H9 (cell line): ENCODE data around the gene PRX. TPM values are rescaled to one million over a fixed set of nuclear protein-coding genes. Genes with fewer than 3 reads are reported as not detected.
A peak's percentile ranks its signal among the peaks of the same experiment; 100 is the strongest.

Experiments
- DNase-seq: peaks from one replicate; pipeline ENCODE4 v3.0.0-alpha.2; 2017
- H2AFZ ChIP-seq: one replicate; pipeline ENCODE4 v1.6.1; 2013; ENCODE audit warnings: mild to moderate bottlenecking, low read length, control low read depth, moderate library complexity
- H2AK5ac ChIP-seq: 2 replicates; pipeline ENCODE4 v1.6.1; 2013; ENCODE audit warnings: low read length, control low read depth, mixed read lengths; ENCODE audit not compliant: insufficient read length
- H2BK120ac ChIP-seq: one replicate; pipeline ENCODE4 v1.6.1; 2013; ENCODE audit warnings: low read depth, mild to moderate bottlenecking, low read length, control low read depth, inconsistent platforms; ENCODE audit not compliant: poor library complexity, severe bottlenecking
- H2BK12ac ChIP-seq: 2 replicates; pipeline ENCODE4 v1.6.1; 2013; ENCODE audit warnings: low read length, control low read depth, mixed read lengths, low read depth; ENCODE audit not compliant: insufficient read length
- H2BK15ac ChIP-seq: 2 replicates; pipeline ENCODE4 v1.6.1; 2013; ENCODE audit warnings: low read depth, low read length, control low read depth
- H2BK20ac ChIP-seq: one replicate; pipeline ENCODE4 v1.6.1; 2013; ENCODE audit warnings: low read depth, mild to moderate bottlenecking, low read length, control low read depth, inconsistent platforms; ENCODE audit not compliant: poor library complexity, severe bottlenecking
- H2BK5ac ChIP-seq: 2 replicates; pipeline ENCODE4 v1.6.1; 2013; ENCODE audit warnings: low read length, control low read depth, mixed read lengths; ENCODE audit not compliant: insufficient read length
- H3K14ac ChIP-seq: 2 replicates; pipeline ENCODE4 v1.6.1; 2013; ENCODE audit warnings: low read length, control low read depth; ENCODE audit not compliant: insufficient read depth
- H3K18ac ChIP-seq: 2 replicates; pipeline ENCODE4 v1.6.1; 2013; ENCODE audit warnings: low read depth, mild to moderate bottlenecking, mixed read lengths, low read length, control low read depth; ENCODE audit not compliant: insufficient read length
- H3K23ac ChIP-seq: 2 replicates; pipeline ENCODE4 v1.6.1; 2013; ENCODE audit warnings: low read length, control low read depth, mixed read lengths, low read depth; ENCODE audit not compliant: insufficient read length
- H3K23me2 ChIP-seq: 2 replicates; pipeline ENCODE4 v1.6.1; 2013; ENCODE audit warnings: low read depth, mild to moderate bottlenecking, mixed read lengths, low read length, control low read depth; ENCODE audit not compliant: insufficient read length, poor library complexity, severe bottlenecking
- H3K27ac ChIP-seq: 2 replicates; pipeline ENCODE4 v1.5.1; 2013; ENCODE audit warnings: low read length, control low read depth, mixed read lengths, low read depth; ENCODE audit not compliant: insufficient read length
- H3K27me3 ChIP-seq: 2 replicates; pipeline ENCODE4 v1.6.1; 2013; ENCODE audit warnings: low read length, control low read depth, inconsistent platforms; ENCODE audit not compliant: insufficient read depth
- H3K4ac ChIP-seq: 2 replicates; pipeline ENCODE4 v1.6.1; 2013; ENCODE audit warnings: low read depth, mild to moderate bottlenecking, control low read depth, inconsistent platforms, low read length, moderate library complexity
- H3K4me1 ChIP-seq: 2 replicates; pipeline ENCODE4 v1.6.1; 2013; ENCODE audit warnings: low read length, control low read depth, inconsistent platforms; ENCODE audit not compliant: insufficient read depth
- H3K4me2 ChIP-seq: 2 replicates; pipeline ENCODE4 v1.6.1; 2013; ENCODE audit warnings: low read length, control low read depth, mixed read lengths; ENCODE audit not compliant: insufficient read length, insufficient read depth
- H3K56ac ChIP-seq: 2 replicates; pipeline ENCODE4 v1.6.1; 2013; ENCODE audit warnings: low read depth, mild to moderate bottlenecking, mixed read lengths, low read length, control low read depth; ENCODE audit not compliant: insufficient read length
- H3K79me1 ChIP-seq: 2 replicates; pipeline ENCODE4 v1.6.1; 2013; ENCODE audit warnings: low read depth, mild to moderate bottlenecking, moderate library complexity, low read length, control low read depth, inconsistent platforms; ENCODE audit not compliant: insufficient read depth, poor library complexity, severe bottlenecking
- H3K79me2 ChIP-seq: 2 replicates; pipeline ENCODE4 v1.6.1; 2013; ENCODE audit warnings: low read length, control low read depth, inconsistent platforms; ENCODE audit not compliant: insufficient read depth
- H3K9ac ChIP-seq: 2 replicates; pipeline ENCODE4 v1.6.1; 2013; ENCODE audit warnings: low read length, control low read depth, mixed read lengths; ENCODE audit not compliant: insufficient read length; ENCODE audit errors: extremely low read depth
- H3K9me3 ChIP-seq: one replicate; pipeline ENCODE4 v1.6.1; 2013; ENCODE audit warnings: low read depth, low read length, inconsistent platforms; ENCODE audit not compliant: control insufficient read depth
- H3T11ph ChIP-seq: one replicate; pipeline ENCODE4 v1.6.1; 2013; ENCODE audit warnings: mild to moderate bottlenecking, low read length, control low read depth, inconsistent platforms
- H4K20me1 ChIP-seq: one replicate; pipeline ENCODE4 v1.6.1; 2013; ENCODE audit not compliant: control insufficient read depth, insufficient read length, insufficient read depth
- H4K5ac ChIP-seq: 2 replicates; pipeline ENCODE4 v1.6.1; 2013; ENCODE audit warnings: low read depth, mild to moderate bottlenecking, mixed read lengths, low read length, control low read depth; ENCODE audit not compliant: insufficient read length
- H4K8ac ChIP-seq: replicated peaks from 2 replicates; pipeline ENCODE4 v1.6.1; 2013; ENCODE audit warnings: low read length, control low read depth, mixed read lengths, low read depth; ENCODE audit not compliant: insufficient read length
- H4K91ac ChIP-seq: 2 replicates; pipeline ENCODE4 v1.6.1; 2013; ENCODE audit warnings: low read depth, mild to moderate bottlenecking, moderate library complexity, mixed read lengths, low read length, control low read depth; ENCODE audit not compliant: insufficient read length
- H3K27ac Mint-ChIP-seq, 3 experiments: 2 replicates in 2 of 3; 3 replicates in 1 of 3; pipeline ENCODE4 v1.8.0; 2020 to 2021; ENCODE audit warnings: mixed read lengths in 3 of 3, mild to moderate bottlenecking in 1 of 3, moderate library complexity in 1 of 3
- H3K27me3 Mint-ChIP-seq: 2 replicates; pipeline ENCODE4 v1.8.0; 2021; ENCODE audit warnings: low read depth, mild to moderate bottlenecking, moderate library complexity, mixed read lengths
- H3K36me3 Mint-ChIP-seq, 3 experiments: 2 replicates in 2 of 3; 3 replicates in 1 of 3; pipeline ENCODE4 v1.8.0; 2020 to 2021; ENCODE audit warnings: low read depth in 3 of 3, mixed read lengths in 3 of 3; ENCODE audit not compliant: insufficient read depth in 1 of 3
- H3K4me1 Mint-ChIP-seq, 2 experiments: 2 replicates each; pipeline ENCODE4 v1.8.0; 2020; ENCODE audit warnings: mixed read lengths in 2 of 2
- H3K4me3 Mint-ChIP-seq, 2 experiments: 2 replicates in 1 of 2; 3 replicates in 1 of 2; pipeline ENCODE4 v1.8.0; 2020 to 2021; ENCODE audit warnings: mild to moderate bottlenecking in 2 of 2, mixed read lengths in 2 of 2, moderate library complexity in 1 of 2
- H3K9me3 Mint-ChIP-seq, 2 experiments: 2 replicates in 1 of 2; 3 replicates in 1 of 2; pipeline ENCODE4 v1.8.0; 2020; ENCODE audit warnings: mild to moderate bottlenecking in 2 of 2, mixed read lengths in 2 of 2, moderate library complexity in 1 of 2
- WGBS: extraction: QIAGEN DNeasy Blood & Tissue Kit; methylation state at CpG from one replicate; pipeline ENCODE4 v1.1.7; 2013; ENCODE audit warnings: missing lambda C conversion rate, low lambda C conversion rate, mixed read lengths; ENCODE audit not compliant: insufficient read length; ENCODE audit errors: extremely low coverage; 5-methylcytosine and 5-hydroxymethylcytosine counted together
- total RNA-seq: library from RNA; stranded (reverse); gene quantifications from 2 replicates; pipeline ENCODE4 v1.2.1, GENCODE V29; 2021
- TF ChIP-seq, protein P1 (sequence below): fragments of 200-600 bp; sonication (generic); conservative IDR thresholded peaks from 3 replicates; pipeline ENCODE4 v1.8.0; 2021; ENCODE audit warnings: antibody characterized with exemption, mild to moderate bottlenecking

PRX gene
- total RNA-seq, 1 experiment from 2014 or later = 4.0 TPM

DNA sequence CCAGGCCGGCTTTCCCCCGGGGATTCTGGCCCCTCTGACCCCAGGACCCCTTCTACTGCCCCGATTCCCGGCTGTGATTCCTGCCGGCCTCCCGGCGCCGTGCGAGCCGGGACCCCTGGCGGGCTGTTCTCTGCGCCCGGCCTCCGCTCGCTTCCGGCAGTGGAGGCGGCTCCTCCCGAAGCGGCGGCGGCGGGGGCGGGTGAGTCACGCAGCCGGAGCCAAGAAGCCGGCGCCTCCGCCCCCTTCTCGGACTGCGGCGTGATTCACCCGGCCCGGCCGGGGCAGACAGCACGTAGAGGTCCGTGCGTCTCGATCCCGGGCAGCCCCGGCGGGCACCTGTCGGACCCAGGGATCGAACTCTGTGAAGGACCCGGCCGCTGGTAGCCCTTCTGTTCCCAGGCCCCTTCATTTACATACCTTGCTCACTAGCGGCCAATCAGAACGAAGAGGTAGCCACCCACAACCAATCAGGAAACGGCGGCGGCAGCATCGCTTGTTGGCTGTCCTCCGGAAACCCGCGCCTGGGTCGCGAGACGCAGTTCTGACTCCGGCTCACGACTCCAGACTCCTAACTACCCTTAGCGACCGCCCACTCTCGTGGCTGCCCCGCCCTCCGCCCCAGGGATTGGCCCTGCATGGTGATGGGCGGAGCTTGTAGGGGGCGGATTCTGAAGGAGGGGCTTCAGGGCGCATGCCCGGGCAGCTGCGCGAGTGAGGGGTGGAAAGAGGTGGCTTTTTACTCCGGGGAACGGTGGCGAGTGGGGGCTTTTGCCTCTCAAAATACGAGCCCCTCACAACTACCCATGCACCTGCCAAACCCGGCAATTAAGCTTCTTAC, 12.5 kb upstream of the PRX start, which contains the start of gene SERTAD1:
Gene SERTAD1 (minus strand): TSS at position 543 of the 838 bp plus-strand sequence. CDS start 2,446 bp downstream, outside the sequence.
- Mint-ChIP-seq H3K4me1 (peaks cover 19% of the 10 kb centered on the region in 2 experiments), H3K36me3 (peaks cover 0 to 5% (median 4%) of the 10 kb centered on the region in 3 experiments; a peak in 3 of 7 replicates), H3K27me3 (no peaks in the 10 kb centered on the region), H3K9me3 (no peaks in the 10 kb centered on the region), H3K27ac (peak within 1 kb of the TSS; percentile 93 to 96 (median 95)), H3K4me3 (peak within 1 kb of the TSS; percentile 91 to 97)
- H4K5ac ChIP-seq = no peak within 1 kb of the TSS
- H3K27me3 ChIP-seq = no peaks in the 10 kb centered on the region
- no peak within 1 kb of the TSS for H4K91ac ChIP-seq
- H3K18ac ChIP-seq = peak within 1 kb of the TSS; percentile 64
- H3K9me3 ChIP-seq = no peaks in the 10 kb centered on the region
- H3K23ac ChIP-seq = no peak within 1 kb of the TSS
- H3K9ac ChIP-seq = peak within 1 kb of the TSS; percentile 60
- no peaks in the 10 kb centered on the region; the same call in 1 of the 2 replicates for H3K4me1 ChIP-seq
- H3K4ac ChIP-seq = no peak within 1 kb of the TSS
- H3K4me2 ChIP-seq = peak within 1 kb of the TSS; percentile 90
- DNase-seq = peak; percentile 100
- H2BK120ac ChIP-seq = no peak within 1 kb of the TSS
- H3K79me2 ChIP-seq = no peaks in the 10 kb centered on the region
- H4K20me1 ChIP-seq = no peaks in the 10 kb centered on the region
- peak within 1 kb of the TSS; percentile 13 for H2BK20ac ChIP-seq
- WGBS = no CpG with 5 or more reads among the region's 75 CpGs
- no peak within 1 kb of the TSS for H4K8ac ChIP-seq
- no peak within 1 kb of the TSS for H3K56ac ChIP-seq
- H2BK5ac ChIP-seq = no peak within 1 kb of the TSS
- H3K14ac ChIP-seq = peak within 1 kb of the TSS; percentile 74
- H3K79me1 ChIP-seq = no peaks in the 10 kb centered on the region
- TF ChIP-seq, protein P1, sequence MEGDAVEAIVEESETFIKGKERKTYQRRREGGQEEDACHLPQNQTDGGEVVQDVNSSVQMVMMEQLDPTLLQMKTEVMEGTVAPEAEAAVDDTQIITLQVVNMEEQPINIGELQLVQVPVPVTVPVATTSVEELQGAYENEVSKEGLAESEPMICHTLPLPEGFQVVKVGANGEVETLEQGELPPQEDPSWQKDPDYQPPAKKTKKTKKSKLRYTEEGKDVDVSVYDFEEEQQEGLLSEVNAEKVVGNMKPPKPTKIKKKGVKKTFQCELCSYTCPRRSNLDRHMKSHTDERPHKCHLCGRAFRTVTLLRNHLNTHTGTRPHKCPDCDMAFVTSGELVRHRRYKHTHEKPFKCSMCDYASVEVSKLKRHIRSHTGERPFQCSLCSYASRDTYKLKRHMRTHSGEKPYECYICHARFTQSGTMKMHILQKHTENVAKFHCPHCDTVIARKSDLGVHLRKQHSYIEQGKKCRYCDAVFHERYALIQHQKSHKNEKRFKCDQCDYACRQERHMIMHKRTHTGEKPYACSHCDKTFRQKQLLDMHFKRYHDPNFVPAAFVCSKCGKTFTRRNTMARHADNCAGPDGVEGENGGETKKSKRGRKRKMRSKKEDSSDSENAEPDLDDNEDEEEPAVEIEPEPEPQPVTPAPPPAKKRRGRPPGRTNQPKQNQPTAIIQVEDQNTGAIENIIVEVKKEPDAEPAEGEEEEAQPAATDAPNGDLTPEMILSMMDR = peak; percentile 91
- H3K23me2 ChIP-seq = peaks cover 16% of the 10 kb centered on the region
- H2AFZ ChIP-seq = no peak within 1 kb of the TSS
- no peak within 1 kb of the TSS for H3T11ph ChIP-seq
- no peak within 1 kb of the TSS for H2BK15ac ChIP-seq
- H2BK12ac ChIP-seq = no peak within 1 kb of the TSS
- H3K27ac ChIP-seq = no peak within 1 kb of the TSS
- no peak within 1 kb of the TSS for H2AK5ac ChIP-seq
